VCaP (cell line): ENCODE measurements around the gene BTBD19.

Source experiments
- H3K27ac ChIP-seq: fragments of 450-650 bp; 2 replicates; pipeline ENCODE4 v1.5.1; 2017
- CTCF ChIP-seq: fragments of 450-650 bp; conservative IDR thresholded peaks from 2 replicates; pipeline ENCODE4 v1.5.1; 2017; ENCODE audit warnings: mild to moderate bottlenecking, moderate library complexity

Gene BTBD19

GRCh38 chr1:44862829-44863401 is 54.6 kb downstream of the BTBD19 start:
- H3K27ac ChIP-seq: no peak overlapping the region
- TF ChIP-seq CTCF: no peak
